GM19193 (cell line): Measurements from ENCODE around the gene FADD.

ENCODE experiments used
- POLR2A ChIP-seq: IDR thresholded peaks from 4 replicates; pipeline ENCODE4 v1.6.1; 2011; ENCODE audit not compliant: insufficient read depth, insufficient read length; ENCODE audit errors: extremely low read depth

The FADD gene

GRCh38 chr11:70202920-70203750 is at the start of gene FADD:
Gene FADD, plus strand, starts transcription at chr11:70203296. Its CDS starts 164 bp downstream, at chr11:70203460.
- peak; percentile 95 for TF ChIP-seq POLR2A

- TF ChIP-seq POLR2A: no peak
Measured at GRCh38 chr11:70155386-70155785, 47.7 kb upstream of the FADD start.

- TF ChIP-seq POLR2A: no peak
Measured at GRCh38 chr11:70156291-70157037, 46.6 kb upstream of the FADD start.

GRCh38 chr11:70158201-70158600 is 44.9 kb upstream of the FADD start:
- no peak for TF ChIP-seq POLR2A

GRCh38 chr11:70158757-70159389 is 44.2 kb upstream of the FADD start:
- no peak for TF ChIP-seq POLR2A

GRCh38 chr11:70159627-70160570 is 43.2 kb upstream of the FADD start:
- TF ChIP-seq POLR2A: no peak

GRCh38 chr11:70161043-70161625 is 42.0 kb upstream of the FADD start:
- no peak for TF ChIP-seq POLR2A

- TF ChIP-seq POLR2A: no peak
Measured at GRCh38 chr11:70164705-70165104, 38.4 kb upstream of the FADD start.

GRCh38 chr11:70167120-70167519 is 36.0 kb upstream of the FADD start:
- no peak for TF ChIP-seq POLR2A

- no peak for TF ChIP-seq POLR2A
Measured at GRCh38 chr11:70167723-70168404, 35.2 kb upstream of the FADD start.

- no peak for TF ChIP-seq POLR2A
Measured at GRCh38 chr11:70168405-70168754, 34.7 kb upstream of the FADD start.

- TF ChIP-seq POLR2A: no peak
Measured at GRCh38 chr11:70169127-70169526, 34.0 kb upstream of the FADD start.

GRCh38 chr11:70169632-70170031 is 33.5 kb upstream of the FADD start:
- no peak for TF ChIP-seq POLR2A
